Progenitor cell of endocrine pancreas (in vitro differentiated cells): ENCODE measurements around the gene AHRR. TPM values are rescaled to one million over a fixed set of nuclear protein-coding genes. Genes with fewer than 3 reads are reported as not detected.
A peak's percentile ranks its signal among the peaks of the same experiment; 100 is the strongest.

Experiments
- DNase-seq: peaks from one replicate; pipeline ENCODE4 v3.0.0; 2021; ENCODE audit warnings: low spot score; ENCODE audit not compliant: unreplicated experiment
- H3K27ac Mint-ChIP-seq: 2 replicates; pipeline ENCODE4 v1.8.0; 2021; ENCODE audit warnings: mild to moderate bottlenecking, moderate library complexity, mixed read lengths
- H3K27me3 Mint-ChIP-seq: 2 replicates; pipeline ENCODE4 v1.8.0; 2021; ENCODE audit warnings: mixed read lengths
- H3K36me3 Mint-ChIP-seq: 2 replicates; pipeline ENCODE4 v1.8.0; 2022; ENCODE audit warnings: mixed read lengths; ENCODE audit not compliant: insufficient read depth
- H3K4me1 Mint-ChIP-seq: 2 replicates; pipeline ENCODE4 v1.8.0; 2021; ENCODE audit warnings: low read depth, mixed read lengths
- H3K4me3 Mint-ChIP-seq: 2 replicates; pipeline ENCODE4 v1.8.0; 2021; ENCODE audit warnings: low read depth, mild to moderate bottlenecking, moderate library complexity, mixed read lengths
- H3K9me3 Mint-ChIP-seq: 2 replicates; pipeline ENCODE4 v1.8.0; 2021; ENCODE audit warnings: low read depth, mixed read lengths
- CTCF ChIP-seq: fragments of 200-600 bp; sonication (generic); IDR thresholded peaks from one replicate; pipeline ENCODE4 v1.5.0; 2021; ENCODE audit warnings: antibody characterized with exemption, mild to moderate bottlenecking; ENCODE audit not compliant: unreplicated experiment
- total RNA-seq: library from RNA; stranded (reverse); gene quantifications from 2 replicates; pipeline ENCODE4 v1.2.1, GENCODE V29; 2021

The AHRR gene
- total RNA-seq, 1 donor from 2014 or later: 1.3 TPM

- Mint-ChIP-seq H3K4me1 (no peaks in the 10 kb centered on the region), H3K36me3 (no peaks in the 10 kb centered on the region), H3K27me3 (peaks cover 43% of the 10 kb centered on the region), H3K9me3 (no peaks in the 10 kb centered on the region), H3K4me3 (no peak overlapping the region), H3K27ac (no peak overlapping the region)
- no peak for TF ChIP-seq CTCF
- peak; percentile 6 for DNase-seq
Measured at GRCh38 chr5:374631-375335, 53.3 kb downstream of the AHRR start.

GRCh38 chr5:375336-375920, 53.9 kb downstream of the AHRR start:
- Mint-ChIP-seq H3K4me1 (no peaks in the 10 kb centered on the region), H3K36me3 (no peaks in the 10 kb centered on the region), H3K9me3 (no peaks in the 10 kb centered on the region), H3K27me3 (peaks cover 43% of the 10 kb centered on the region), H3K27ac (no peak overlapping the region), H3K4me3 (no peak overlapping the region)
- DNase-seq: peak; percentile 8
- no peak for TF ChIP-seq CTCF

GRCh38 chr5:375921-376798, 54.6 kb downstream of the AHRR start:
- peak; percentile 6 for DNase-seq
- Mint-ChIP-seq H3K4me3 (no peak overlapping the region), H3K36me3 (no peaks in the 10 kb centered on the region), H3K9me3 (peaks cover 2% of the 10 kb centered on the region), H3K4me1 (no peaks in the 10 kb centered on the region), H3K27ac (no peak overlapping the region), H3K27me3 (peaks cover 43% of the 10 kb centered on the region)
- TF ChIP-seq CTCF: no peak

GRCh38 chr5:376799-377325, 55.3 kb downstream of the AHRR start:
- no peak for TF ChIP-seq CTCF
- Mint-ChIP-seq H3K4me1 (no peaks in the 10 kb centered on the region), H3K27me3 (peaks cover 40% of the 10 kb centered on the region), H3K4me3 (no peak overlapping the region), H3K9me3 (peaks cover 3% of the 10 kb centered on the region), H3K36me3 (no peaks in the 10 kb centered on the region), H3K27ac (no peak overlapping the region)
- DNase-seq: peak; percentile 1
